NB4 (cell line): ENCODE data around the gene FAM20C.

Experiments
- DNase-seq: peaks from one replicate; pipeline ENCODE4 v3.0.0; 2010; ENCODE audit warnings: low read depth
- H3K4me3 ChIP-seq: one replicate; pipeline ENCODE4 v1.5.1; 2011; ENCODE audit warnings: mild to moderate bottlenecking, low read depth, low read length, moderate library complexity
- CTCF ChIP-seq: IDR thresholded peaks from one replicate; pipeline ENCODE4 v1.5.1; 2012; ENCODE audit warnings: low read depth, low read length
- MYC ChIP-seq: IDR thresholded peaks from 2 replicates; pipeline ENCODE4 v1.6.1; 2011; ENCODE audit warnings: low read depth, low read length
- POLR2A ChIP-seq: IDR thresholded peaks from 2 replicates; pipeline ENCODE4 v1.6.1; 2011; ENCODE audit warnings: mild to moderate bottlenecking; ENCODE audit not compliant: insufficient read length; ENCODE audit errors: extremely low read depth
- TF ChIP-seq, protein P1 (sequence below): IDR thresholded peaks from 2 replicates; pipeline ENCODE4 v1.6.1; 2011; ENCODE audit warnings: low read depth, low read length

The FAM20C gene

GRCh38 chr7:255721-256361, 63.5 kb downstream of the FAM20C start:
- no peak for TF ChIP-seq MYC
- no peak for TF ChIP-seq POLR2A
- no peak for TF ChIP-seq CTCF
- TF ChIP-seq, protein P1, sequence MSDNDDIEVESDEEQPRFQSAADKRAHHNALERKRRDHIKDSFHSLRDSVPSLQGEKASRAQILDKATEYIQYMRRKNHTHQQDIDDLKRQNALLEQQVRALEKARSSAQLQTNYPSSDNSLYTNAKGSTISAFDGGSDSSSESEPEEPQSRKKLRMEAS, result no peak
- H3K4me3 ChIP-seq, result no peak overlapping the region

DNA sequence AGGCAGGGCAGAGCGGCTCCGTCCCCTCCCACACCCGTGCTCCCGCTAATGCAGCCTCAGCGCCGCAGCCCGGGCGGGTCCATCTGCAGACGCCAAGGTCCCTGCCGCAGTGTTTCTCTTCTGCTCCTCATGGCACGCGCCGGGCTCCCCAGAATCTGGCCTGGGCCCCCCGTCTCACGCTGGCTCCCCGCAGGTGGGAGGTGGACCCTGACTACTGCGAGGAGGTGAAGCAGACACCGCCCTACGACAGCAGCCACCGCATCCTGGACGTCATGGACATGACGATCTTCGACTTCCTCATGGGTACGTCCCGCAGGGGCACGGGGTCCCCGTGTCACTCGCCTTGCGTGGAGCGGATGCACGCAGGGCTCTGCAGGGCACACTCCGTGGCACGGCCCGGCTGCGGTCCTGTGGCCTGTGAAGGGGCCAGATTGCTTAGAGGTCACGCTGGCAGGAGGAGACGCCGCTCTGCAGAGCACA, 64.1 kb downstream of the FAM20C start:
- no peak for DNase-seq
- TF ChIP-seq CTCF, result no peak
- TF ChIP-seq POLR2A, result no peak
- TF ChIP-seq, protein P1, result no peak
- H3K4me3 ChIP-seq, result no peak overlapping the region

More at GRCh38 chr7:255721-256361, 63.5 kb downstream of the FAM20C start:
- no peak for DNase-seq

GRCh38 chr7:256981-257646, 64.7 kb downstream of the FAM20C start:
- no peak overlapping the region for H3K4me3 ChIP-seq
- DNase-seq, result no peak
- no peak for TF ChIP-seq POLR2A
- TF ChIP-seq, protein P1, result no peak
- no peak for TF ChIP-seq MYC
- no peak for TF ChIP-seq CTCF

DNA sequence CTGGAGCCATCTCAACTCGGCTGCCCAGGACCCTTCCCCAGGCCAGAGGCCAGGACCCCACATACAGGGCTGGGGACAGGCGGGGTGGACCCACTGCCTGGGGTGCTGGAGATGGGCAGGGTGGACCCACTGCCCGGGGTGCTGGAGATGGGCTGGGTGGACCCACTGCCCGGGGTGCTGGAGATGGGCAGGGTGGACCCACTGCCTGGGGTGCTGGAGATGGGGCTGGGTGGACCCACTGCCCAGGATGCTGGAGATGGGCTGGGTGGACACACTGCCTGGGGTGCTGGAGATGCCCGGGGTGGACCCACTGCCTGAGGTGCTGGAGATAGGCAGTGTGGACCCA, 65.2 kb downstream of the FAM20C start:
- H3K4me3 ChIP-seq, result no peak overlapping the region
- no peak for TF ChIP-seq MYC
- TF ChIP-seq, protein P1, result no peak
- TF ChIP-seq POLR2A, result no peak
- TF ChIP-seq CTCF, result no peak
- DNase-seq, result no peak

- no peak for DNase-seq
These were observed 66.3 kb downstream of the FAM20C start for GRCh38 chr7:258476-259190.

More at GRCh38 chr7:258476-259190, 66.3 kb downstream of the FAM20C start:
- TF ChIP-seq, protein P1, result no peak
- TF ChIP-seq POLR2A, result no peak
- no peak for TF ChIP-seq CTCF
- TF ChIP-seq MYC, result no peak
- no peak overlapping the region for H3K4me3 ChIP-seq
